ENCODE measurements around the gene USP31. TPM values are rescaled to one million over a fixed set of nuclear protein-coding genes. Genes with fewer than 3 reads are reported as not detected.

Gene USP31
- total RNA-seq, 2 donors from 2014 or later: 16.2 to 67.3 TPM

DNA sequence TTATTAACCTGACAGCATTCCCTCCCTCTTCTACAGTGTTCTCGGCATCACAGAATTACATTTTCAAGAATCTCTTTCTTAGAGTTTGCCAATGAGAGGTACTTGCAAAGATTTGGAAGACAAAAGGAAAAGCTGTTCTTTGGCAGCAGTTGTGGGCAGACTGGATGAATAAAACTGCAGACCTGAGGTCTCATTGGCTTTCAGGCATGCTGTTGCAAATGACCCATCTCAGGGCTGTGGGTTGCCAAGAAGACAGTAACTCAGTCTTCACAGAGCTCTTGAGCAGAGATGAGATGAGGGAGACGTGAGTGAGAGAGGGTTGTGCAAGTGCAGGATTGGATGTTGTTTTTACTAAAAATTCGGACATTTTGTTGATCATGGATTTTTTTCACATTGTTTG, 11.3 kb upstream of the USP31 start:
- intact Hi-C loops (cut with DNase I): no loop called here
- H3K4me1 ChIP-seq (replicated peaks): no peaks in the 10 kb centered on the region
- DNase-seq (ENCODE audit: low spot score): no peak
- no peaks in the 10 kb centered on the region for H3K9me3 ChIP-seq
- no peaks in the 10 kb centered on the region for H3K36me3 ChIP-seq
- H3K27me3 ChIP-seq (replicated peaks; ENCODE audit: insufficient read depth): no peaks in the 10 kb centered on the region
- H3K27ac ChIP-seq: no peak overlapping the region
- WGBS: 42% methylated on average over 3 of the region's 3 CpGs
- TF ChIP-seq POLR2AphosphoS5 (IDR thresholded peaks at IDR 0.05) (no peak), POLR2A (IDR thresholded peaks at IDR 0.05) (no peak)
- TF ChIP-seq, protein P1, sequence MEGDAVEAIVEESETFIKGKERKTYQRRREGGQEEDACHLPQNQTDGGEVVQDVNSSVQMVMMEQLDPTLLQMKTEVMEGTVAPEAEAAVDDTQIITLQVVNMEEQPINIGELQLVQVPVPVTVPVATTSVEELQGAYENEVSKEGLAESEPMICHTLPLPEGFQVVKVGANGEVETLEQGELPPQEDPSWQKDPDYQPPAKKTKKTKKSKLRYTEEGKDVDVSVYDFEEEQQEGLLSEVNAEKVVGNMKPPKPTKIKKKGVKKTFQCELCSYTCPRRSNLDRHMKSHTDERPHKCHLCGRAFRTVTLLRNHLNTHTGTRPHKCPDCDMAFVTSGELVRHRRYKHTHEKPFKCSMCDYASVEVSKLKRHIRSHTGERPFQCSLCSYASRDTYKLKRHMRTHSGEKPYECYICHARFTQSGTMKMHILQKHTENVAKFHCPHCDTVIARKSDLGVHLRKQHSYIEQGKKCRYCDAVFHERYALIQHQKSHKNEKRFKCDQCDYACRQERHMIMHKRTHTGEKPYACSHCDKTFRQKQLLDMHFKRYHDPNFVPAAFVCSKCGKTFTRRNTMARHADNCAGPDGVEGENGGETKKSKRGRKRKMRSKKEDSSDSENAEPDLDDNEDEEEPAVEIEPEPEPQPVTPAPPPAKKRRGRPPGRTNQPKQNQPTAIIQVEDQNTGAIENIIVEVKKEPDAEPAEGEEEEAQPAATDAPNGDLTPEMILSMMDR (IDR thresholded peaks at IDR 0.05): no peak
- H3K4me3 ChIP-seq: no peak overlapping the region

DNA sequence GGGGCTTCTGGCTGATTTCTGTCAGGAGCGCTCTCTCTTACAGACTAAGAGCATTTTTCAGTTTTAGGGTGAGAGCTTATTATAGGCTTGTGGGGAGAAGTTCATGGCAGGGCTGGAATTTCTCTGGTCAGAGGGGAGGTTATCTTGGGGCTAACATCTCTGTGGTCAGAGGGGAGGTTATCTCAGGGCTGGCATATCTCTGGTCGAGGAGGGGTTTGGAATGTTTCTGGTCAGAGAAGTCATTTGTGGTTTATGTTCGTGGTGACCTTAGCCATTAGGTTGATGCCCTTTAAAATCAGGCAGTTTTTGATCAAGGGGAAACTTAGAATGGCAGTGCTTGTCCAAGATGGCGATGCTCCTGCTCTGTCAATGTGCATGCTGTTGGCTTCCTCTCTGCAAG, 10.8 kb upstream of the USP31 start:
- intact Hi-C loops (cut with DNase I): no loop called here
- TF ChIP-seq POLR2A (IDR thresholded peaks at IDR 0.05): no peak
- TF ChIP-seq, protein P1 (IDR thresholded peaks at IDR 0.05): no peak
- TF ChIP-seq POLR2AphosphoS5 (IDR thresholded peaks at IDR 0.05): no peak
- WGBS: 82% methylated on average over 4 of the region's 4 CpGs
- Histone ChIP-seq H3K9me3 (no peaks in the 10 kb centered on the region), H3K36me3 (no peaks in the 10 kb centered on the region), H3K27ac (no peak overlapping the region), H3K4me3 (no peak overlapping the region), H3K4me1 (replicated peaks) (no peaks in the 10 kb centered on the region), H3K27me3 (replicated peaks; ENCODE audit: insufficient read depth) (no peaks in the 10 kb centered on the region)
- no peak for DNase-seq (ENCODE audit: low spot score)

DNA sequence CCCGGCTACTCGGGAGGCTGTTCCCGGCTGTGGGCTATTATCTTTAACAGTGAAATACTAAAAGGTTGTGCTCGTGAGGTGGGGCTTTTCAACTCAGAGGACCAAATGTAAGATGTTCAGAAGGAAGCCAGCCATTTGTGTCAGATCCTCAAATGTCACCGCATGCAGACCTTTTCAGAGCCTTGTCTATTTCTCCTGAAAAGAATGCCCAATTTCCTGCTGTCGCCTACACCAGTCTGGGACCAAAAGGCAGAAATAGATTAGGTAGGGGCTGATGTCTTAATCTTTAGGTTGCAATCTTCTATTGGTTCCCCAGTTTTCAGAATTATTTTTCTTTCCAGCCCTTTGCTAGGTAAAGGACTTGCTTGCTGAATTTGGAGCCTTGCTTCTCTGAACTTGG, 8.9 kb upstream of the USP31 start:
- no peak for DNase-seq (ENCODE audit: low spot score)
- intact Hi-C loops (cut with DNase I): no loop called here
- Histone ChIP-seq H3K36me3 (no peaks in the 10 kb centered on the region), H3K4me1 (replicated peaks) (no peaks in the 10 kb centered on the region), H3K9me3 (no peaks in the 10 kb centered on the region), H3K27me3 (replicated peaks; ENCODE audit: insufficient read depth) (no peaks in the 10 kb centered on the region), H3K4me3 (no peak overlapping the region), H3K27ac (no peak overlapping the region)
- TF ChIP-seq POLR2AphosphoS5 (IDR thresholded peaks at IDR 0.05) (no peak), POLR2A (IDR thresholded peaks at IDR 0.05) (no peak)
- TF ChIP-seq, protein P1 (IDR thresholded peaks at IDR 0.05): no peak
- 94% methylated on average over 6 of the region's 6 CpGs for WGBS

DNA sequence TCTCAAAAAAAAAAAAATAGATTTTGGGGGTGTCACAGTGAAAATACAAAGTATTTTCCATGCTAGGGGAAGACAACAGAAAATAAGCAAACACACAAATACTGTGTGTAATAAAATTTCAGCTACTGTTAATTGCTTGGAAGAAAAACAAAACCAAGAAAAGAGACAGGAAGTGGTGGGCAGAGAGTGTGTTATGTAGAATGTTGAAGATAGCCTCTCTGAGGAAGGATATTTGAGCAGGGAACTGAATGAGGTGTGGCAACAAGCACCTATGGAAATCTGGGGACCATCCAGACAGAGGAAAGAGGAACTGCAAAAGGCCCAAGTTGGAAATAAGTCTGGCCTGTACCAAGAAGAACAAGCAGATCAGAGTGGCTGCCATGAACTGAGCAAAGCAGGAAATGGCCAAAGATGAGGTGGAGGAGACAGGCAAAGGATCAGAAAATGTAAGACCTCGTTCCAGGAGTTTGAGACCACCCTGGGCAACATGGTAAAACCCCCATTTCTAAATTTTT, 7.8 kb upstream of the USP31 start:
- H3K27ac ChIP-seq: no peak overlapping the region
- no peak for TF ChIP-seq POLR2AphosphoS5 (IDR thresholded peaks at IDR 0.05)
- TF ChIP-seq, protein P1 (IDR thresholded peaks at IDR 0.05): no peak
- no peak for TF ChIP-seq POLR2A (IDR thresholded peaks at IDR 0.05)
- H3K27me3 ChIP-seq (replicated peaks; ENCODE audit: insufficient read depth): no peaks in the 10 kb centered on the region
- no peaks in the 10 kb centered on the region for H3K9me3 ChIP-seq
- H3K4me3 ChIP-seq: no peak overlapping the region
- H3K4me1 ChIP-seq (replicated peaks): peaks cover 4% of the 10 kb centered on the region
- no peaks in the 10 kb centered on the region for H3K36me3 ChIP-seq
- intact Hi-C loops (cut with DNase I): no loop called here
- WGBS: 73% methylated on average over 1 of the region's 1 CpG
- no peak for DNase-seq (ENCODE audit: low spot score)

DNA sequence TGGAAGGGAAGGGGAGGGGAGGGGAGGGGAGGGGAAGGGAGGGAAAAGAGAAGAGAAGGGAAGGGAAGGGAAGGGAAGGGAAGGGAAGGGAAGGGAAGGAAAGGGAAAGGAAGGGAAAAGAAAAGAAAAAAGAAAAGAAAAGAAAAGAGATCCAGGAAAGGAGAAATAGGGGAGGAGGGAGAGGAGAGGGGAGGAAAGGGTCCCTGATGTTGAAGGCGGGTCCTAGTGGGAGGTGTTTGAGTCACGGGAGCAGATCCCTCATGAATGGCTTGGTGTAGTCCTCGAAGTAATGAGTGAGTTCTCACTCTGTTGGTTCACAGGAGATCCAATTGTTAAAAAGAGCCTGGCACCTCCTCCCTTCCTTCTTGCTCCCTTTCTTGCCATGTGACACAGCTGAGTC, 6.9 kb upstream of the USP31 start:
- intact Hi-C loops (cut with DNase I): no loop called here
- H3K4me1 ChIP-seq (replicated peaks): peaks cover 4% of the 10 kb centered on the region
- H3K9me3 ChIP-seq: no peaks in the 10 kb centered on the region
- no peak overlapping the region for H3K27ac ChIP-seq
- WGBS: 74% methylated on average over 3 of the region's 3 CpGs
- no peaks in the 10 kb centered on the region for H3K36me3 ChIP-seq
- H3K27me3 ChIP-seq (replicated peaks; ENCODE audit: insufficient read depth): no peaks in the 10 kb centered on the region
- no peak overlapping the region for H3K4me3 ChIP-seq
- TF ChIP-seq, protein P1 (IDR thresholded peaks at IDR 0.05): no peak
- TF ChIP-seq POLR2AphosphoS5 (IDR thresholded peaks at IDR 0.05) (no peak), POLR2A (IDR thresholded peaks at IDR 0.05) (no peak)
- no peak for DNase-seq (ENCODE audit: low spot score)

Data from prostate gland (tissue), 2 donors.